HG03442 (cell line): Measurements from ENCODE around the gene ESPN.

ENCODE experiments used
- ATAC-seq: cut with Tn5 transposase; IDR thresholded peaks from one replicate; pipeline ENCODE4 v1.9.1; 2021; ENCODE audit warnings: mild to moderate bottlenecking, moderate library complexity; ENCODE audit not compliant: unreplicated experiment

ESPN gene

GRCh38 chr1:6462412-6463119 is 38.0 kb downstream of the ESPN start:
- ATAC-seq = no peak

DNA sequence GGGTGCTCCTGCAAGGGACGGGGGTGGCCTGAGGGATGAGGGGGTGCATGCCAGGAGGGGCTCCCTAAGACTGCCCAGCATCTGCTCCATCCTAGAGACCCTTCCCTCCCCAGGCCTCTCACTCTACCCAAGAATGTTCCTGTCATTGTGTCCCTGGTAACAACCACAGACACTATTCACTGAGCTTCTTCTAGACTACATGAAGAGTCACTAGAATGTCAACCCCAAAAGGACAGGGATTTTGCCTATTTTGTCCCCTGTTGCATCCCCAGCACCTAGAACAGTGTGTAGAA is 38.5 kb downstream of the ESPN start:
- ATAC-seq = no peak

GRCh38 chr1:6464514-6464836 is 39.9 kb downstream of the ESPN start:
- ATAC-seq = no peak

DNA sequence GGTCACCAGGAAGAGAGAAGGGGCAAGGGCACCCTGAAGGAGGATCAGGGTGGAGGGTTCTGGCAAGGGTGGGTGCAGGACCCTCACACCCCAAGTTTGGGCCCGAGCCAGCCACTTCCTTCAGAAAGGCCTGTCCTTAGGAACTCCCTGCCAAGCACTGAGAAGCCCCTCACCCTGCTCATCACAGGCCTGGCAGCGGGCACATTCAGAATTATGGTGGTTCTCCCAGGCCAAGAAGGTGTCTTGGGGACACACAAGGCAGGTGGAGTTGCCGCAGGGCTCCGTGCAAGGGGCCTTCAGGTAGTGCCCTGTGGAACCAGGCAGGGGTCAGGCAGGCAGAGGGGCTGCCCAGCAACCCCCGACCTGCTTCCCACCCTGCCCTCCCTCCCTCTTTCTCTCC is 40.3 kb downstream of the ESPN start:
- no peak for ATAC-seq

DNA sequence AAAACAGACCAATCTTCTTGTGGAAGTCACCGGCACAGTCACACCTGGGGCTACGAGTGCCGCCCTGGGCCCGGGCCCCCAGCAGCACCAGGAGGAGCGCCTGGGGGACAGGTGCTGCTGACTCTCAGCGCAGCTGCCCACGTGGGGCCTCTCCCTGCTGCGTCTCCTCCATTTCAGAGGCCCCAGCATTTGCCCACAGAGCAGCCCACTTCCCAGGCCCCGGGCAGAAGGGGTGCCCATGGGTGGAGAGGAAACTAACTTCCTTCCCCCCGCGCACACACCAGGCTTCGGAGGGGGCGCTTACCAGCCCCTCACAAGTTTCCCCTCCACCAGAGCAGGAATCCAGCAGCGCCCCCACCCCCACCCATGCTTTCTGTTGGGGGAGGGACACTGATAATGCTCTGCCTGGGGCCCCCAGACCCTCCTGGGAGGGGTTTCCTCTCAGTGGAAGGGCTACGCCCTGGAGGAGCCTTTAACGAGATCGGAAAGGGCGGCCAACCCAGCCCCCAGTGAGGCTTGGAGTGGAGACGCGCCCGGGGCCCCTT is 41.0 kb downstream of the ESPN start:
- ATAC-seq = no peak

- ATAC-seq = no peak
These were observed 41.4 kb downstream of the ESPN start, which contains the start of gene TNFRSF25 for GRCh38 chr1:6466023-6466422. TSS of gene TNFRSF25 (minus strand) at chr1:6466173. CDS start at chr1:6466107, 66 bp downstream.

DNA sequence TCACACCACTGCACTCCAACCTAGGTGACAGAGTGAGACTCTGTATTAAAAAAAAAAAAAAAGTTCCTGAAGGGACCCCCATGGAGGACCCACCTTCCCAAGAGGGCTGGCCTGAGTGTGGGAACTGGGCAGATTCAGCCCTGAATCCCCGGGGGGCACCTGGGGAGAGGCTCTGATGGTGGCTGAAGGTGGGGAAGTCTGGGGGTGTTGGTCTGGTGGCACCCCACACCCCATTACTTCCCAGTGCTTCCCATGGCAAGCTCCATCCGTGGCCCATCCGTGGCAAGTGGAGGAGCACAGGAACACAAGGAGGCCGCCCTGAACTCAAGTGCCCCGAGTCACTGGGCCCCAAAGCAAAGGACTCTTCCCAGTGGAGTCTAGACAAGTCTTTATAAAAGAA is 42.2 kb downstream of the ESPN start:
- ATAC-seq = no peak

GRCh38 chr1:6467224-6467623 is 42.6 kb downstream of the ESPN start:
- ATAC-seq = no peak

- ATAC-seq = no peak
These were observed 43.4 kb downstream of the ESPN start for GRCh38 chr1:6467744-6468688.

DNA sequence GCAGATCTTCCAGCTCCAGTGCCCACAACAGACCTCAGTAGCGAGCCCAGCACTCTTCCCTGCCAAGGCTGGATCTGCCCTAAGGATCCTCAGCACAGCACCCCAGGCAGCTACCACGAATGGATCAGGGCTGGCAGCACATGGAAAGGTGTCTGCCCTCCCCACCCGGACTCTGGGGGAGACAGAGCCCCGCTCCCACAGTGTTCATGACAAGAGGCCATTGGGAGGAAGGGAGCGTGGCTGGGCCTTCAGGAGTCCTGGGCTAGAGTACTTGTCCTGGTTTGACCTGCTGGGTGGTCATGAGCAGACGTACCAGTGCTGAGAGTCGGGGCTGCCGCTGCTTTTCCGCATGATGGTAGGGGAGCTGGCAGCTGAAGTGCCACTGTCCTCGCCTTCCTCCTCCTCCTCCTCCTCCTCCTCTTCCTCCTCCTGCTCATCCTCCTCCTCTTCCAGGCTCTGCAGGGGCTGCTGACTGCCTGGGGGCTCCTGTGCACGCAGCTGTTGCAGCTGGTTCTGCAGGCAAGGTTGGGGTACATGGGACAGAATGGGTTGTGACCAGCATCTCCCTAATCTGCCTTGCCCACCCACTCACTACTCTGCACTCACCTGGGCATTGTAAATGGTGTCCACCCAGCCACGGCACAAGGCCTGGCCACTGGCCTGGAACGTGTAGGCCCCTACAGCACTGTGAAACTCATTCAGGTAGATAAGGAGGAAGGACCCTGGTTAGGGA is 44.3 kb downstream of the ESPN start:
- ATAC-seq = no peak

- no peak for ATAC-seq
These were observed 45.8 kb downstream of the ESPN start for GRCh38 chr1:6470132-6471085.

DNA sequence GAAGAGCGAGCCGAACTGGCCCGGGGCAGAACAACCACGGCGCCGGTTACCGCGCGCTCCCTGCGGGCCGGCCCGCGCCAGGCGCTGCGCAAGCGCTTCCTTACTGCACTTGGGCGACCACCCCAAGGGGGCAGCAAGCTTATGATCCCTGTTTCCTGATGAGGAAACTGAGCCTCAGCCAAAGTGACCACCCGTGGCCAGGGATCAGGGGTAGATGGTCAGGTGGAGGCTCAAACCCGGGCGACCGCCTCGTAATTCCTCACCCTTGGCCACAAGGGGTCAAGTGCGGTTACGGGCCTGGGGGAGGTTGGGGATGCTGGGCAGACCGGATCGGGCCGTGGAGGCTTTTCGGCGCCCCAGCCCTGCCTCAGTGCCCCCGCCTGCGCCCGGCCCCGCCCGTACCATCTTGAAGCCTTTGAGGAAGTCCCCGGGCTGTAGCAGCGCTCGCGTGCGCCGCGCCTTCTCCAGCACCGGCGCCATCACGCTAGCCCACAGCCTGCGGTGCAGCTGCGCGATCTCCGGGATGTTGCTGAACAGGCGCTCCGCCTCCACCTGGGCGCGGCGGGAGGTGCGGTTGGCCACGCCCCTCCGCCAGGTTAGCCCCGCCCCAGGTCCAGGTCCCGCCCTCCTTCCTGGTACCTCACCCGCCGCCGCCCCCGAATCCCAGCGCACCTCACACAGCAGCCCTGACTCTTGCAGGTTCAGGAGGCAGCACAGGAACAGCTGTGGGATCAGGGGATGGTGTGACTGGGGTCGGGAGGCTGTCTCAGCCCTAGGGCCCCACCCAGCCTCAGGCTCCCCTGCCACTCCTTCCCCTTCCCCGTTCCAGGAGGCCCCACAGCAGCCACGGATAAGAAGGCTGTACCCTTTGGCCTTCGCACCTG is 46.8 kb downstream of the ESPN start:
- no peak for ATAC-seq

- ATAC-seq = no peak
These were observed 47.4 kb downstream of the ESPN start for GRCh38 chr1:6471970-6472368.

GRCh38 chr1:6472391-6472790 is 47.8 kb downstream of the ESPN start:
- no peak for ATAC-seq

GRCh38 chr1:6473156-6473555 is 48.6 kb downstream of the ESPN start:
- no peak for ATAC-seq

GRCh38 chr1:6473974-6474814 is 49.6 kb downstream of the ESPN start:
- no peak for ATAC-seq

DNA sequence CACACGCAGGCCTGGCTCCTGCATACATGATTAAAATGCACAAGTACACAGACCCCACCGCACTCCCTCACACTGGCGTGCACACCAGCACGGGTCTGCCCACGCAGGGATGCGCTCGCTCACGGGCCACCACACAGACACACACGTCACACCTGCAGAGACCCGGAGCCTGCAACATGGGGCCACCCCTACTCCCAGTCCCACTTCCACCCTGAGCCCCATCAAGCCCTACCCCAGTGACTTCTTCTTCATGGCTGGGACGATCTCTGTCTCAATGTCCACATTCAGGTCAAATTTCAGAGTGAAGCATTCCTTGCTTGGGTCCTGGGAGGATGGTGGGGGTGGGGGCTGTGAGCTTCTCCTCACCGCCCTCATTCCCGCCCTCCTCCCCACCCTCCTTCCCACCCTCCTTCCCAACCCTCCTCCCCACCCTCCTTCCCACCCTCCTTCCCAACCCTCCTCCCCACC is 50.3 kb downstream of the ESPN start:
- ATAC-seq = no peak

- ATAC-seq = peak; percentile 61
These were observed 51.0 kb downstream of the ESPN start for GRCh38 chr1:6475381-6476133.
